ENCODE results near the gene REXO4. TPM values are rescaled to one million over a fixed set of nuclear protein-coding genes. Genes with fewer than 3 reads are reported as not detected.

Gene REXO4
- total RNA-seq, 2 experiments from 2014 or later, result 35.7 to 45.5 TPM

DNA sequence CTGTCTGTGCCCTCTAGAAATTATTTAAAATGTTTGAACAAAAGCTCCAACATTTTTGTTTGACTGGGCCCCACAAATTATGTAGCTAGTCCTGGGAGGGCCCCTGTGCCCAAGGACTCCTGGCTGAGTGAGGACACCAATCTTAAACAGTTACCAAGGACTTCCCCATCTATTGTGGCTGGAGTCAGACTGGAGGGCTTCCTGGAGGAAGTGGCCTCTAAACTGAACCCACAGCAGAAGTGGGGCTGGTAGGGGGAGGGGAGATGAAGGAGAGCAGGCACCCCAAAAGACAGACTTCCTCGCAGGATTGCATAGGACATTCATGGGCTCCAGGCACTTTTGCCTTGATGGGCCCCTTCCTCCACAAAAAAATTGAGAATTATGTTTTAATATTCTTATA is 12.4 kb upstream of the REXO4 start:
- BruUV-seq (replicated peaks), result no TSS peak

DNA sequence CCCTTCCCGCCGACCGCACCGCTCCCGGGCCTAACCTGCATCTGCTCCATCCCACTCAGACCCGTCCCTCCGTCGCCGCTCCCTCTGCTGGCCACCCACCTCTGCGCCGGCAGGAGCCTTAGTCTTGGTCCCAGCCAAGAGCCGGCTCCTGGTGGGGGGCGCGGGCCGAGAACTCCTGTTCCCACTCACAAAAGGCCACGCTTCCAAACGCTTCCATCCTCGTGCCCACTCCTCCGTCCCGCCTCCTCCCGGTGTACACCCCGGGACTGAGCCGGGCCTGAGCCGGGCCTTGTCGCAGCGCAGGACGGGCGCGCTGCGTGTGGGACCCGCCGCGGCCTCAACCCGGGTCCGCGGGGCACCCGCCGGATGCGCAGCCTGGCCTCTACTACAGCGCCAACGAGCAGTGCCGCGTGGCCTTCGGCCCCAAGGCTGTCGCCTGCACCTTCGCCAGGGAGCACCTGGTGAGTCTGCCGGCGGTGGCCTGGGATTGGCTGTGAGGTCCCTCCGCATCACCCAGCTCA is 11.9 kb upstream of the REXO4 start:
- ChIA-PET POLR2A (no interaction called here), CTCF (ENCODE audit: unreplicated experiment) (no interaction called here)
- H3K4me1 ChIP-seq (ENCODE audit: insufficient read depth, low read length, poor library complexity, severe bottlenecking), result no peaks in the 10 kb centered on the region
- H3K27ac ChIP-seq (ENCODE audit: low read depth, low read length, poor library complexity, severe bottlenecking), result no peak overlapping the region
- no peak overlapping the region for H3K4me2 ChIP-seq (ENCODE audit: low read length)
- BruUV-seq (replicated peaks), result no TSS peak
- H3K9me2 ChIP-seq (ENCODE audit: insufficient read depth, low read length), result no peaks in the 10 kb centered on the region
- H3K79me2 ChIP-seq (ENCODE audit: insufficient read depth, low read depth, low read length), result no peaks in the 10 kb centered on the region
- no peak for DNase-seq (ENCODE audit: low spot score)
- no peaks in the 10 kb centered on the region for H4K20me1 ChIP-seq (ENCODE audit: insufficient read depth, low read length)
- intact Hi-C loops (cut with micrococcal nuclease; ENCODE audit: unreplicated experiment), result no loop called here
- no peak overlapping the region for H3K4me3 ChIP-seq (ENCODE audit: low read depth, low read length, poor library complexity, severe bottlenecking)
- H3K36me3 ChIP-seq (ENCODE audit: insufficient read depth, low read length), result no peaks in the 10 kb centered on the region
- TF ChIP-seq EZH2phosphoT487 (IDR thresholded peaks at IDR 0.05; ENCODE audit: borderline replicate concordance, low read depth, low read length), result no peak
- TF ChIP-seq, protein P1, sequence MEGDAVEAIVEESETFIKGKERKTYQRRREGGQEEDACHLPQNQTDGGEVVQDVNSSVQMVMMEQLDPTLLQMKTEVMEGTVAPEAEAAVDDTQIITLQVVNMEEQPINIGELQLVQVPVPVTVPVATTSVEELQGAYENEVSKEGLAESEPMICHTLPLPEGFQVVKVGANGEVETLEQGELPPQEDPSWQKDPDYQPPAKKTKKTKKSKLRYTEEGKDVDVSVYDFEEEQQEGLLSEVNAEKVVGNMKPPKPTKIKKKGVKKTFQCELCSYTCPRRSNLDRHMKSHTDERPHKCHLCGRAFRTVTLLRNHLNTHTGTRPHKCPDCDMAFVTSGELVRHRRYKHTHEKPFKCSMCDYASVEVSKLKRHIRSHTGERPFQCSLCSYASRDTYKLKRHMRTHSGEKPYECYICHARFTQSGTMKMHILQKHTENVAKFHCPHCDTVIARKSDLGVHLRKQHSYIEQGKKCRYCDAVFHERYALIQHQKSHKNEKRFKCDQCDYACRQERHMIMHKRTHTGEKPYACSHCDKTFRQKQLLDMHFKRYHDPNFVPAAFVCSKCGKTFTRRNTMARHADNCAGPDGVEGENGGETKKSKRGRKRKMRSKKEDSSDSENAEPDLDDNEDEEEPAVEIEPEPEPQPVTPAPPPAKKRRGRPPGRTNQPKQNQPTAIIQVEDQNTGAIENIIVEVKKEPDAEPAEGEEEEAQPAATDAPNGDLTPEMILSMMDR (conservative IDR thresholded peaks at IDR 0.05; ENCODE audit: low read length), result no peak
- H2AFZ ChIP-seq (ENCODE audit: low read length), result no peak overlapping the region
- no peaks in the 10 kb centered on the region for H3K9me3 ChIP-seq (ENCODE audit: low read length)

More for the DNA sequence above, 12.4 kb upstream of the REXO4 start:
- Histone ChIP-seq H4K20me1 (ENCODE audit: insufficient read depth, low read length) (no peaks in the 10 kb centered on the region), H3K4me2 (ENCODE audit: low read length) (no peak overlapping the region), H3K4me1 (ENCODE audit: insufficient read depth, low read length, poor library complexity, severe bottlenecking) (no peaks in the 10 kb centered on the region), H3K36me3 (ENCODE audit: insufficient read depth, low read length) (no peaks in the 10 kb centered on the region), H2AFZ (ENCODE audit: low read length) (no peak overlapping the region), H3K4me3 (ENCODE audit: low read depth, low read length, poor library complexity, severe bottlenecking) (no peak overlapping the region), H3K9me2 (ENCODE audit: insufficient read depth, low read length) (no peaks in the 10 kb centered on the region), H3K9me3 (ENCODE audit: low read length) (no peaks in the 10 kb centered on the region), H3K27ac (ENCODE audit: low read depth, low read length, poor library complexity, severe bottlenecking) (no peak overlapping the region), H3K79me2 (ENCODE audit: insufficient read depth, low read depth, low read length) (no peaks in the 10 kb centered on the region)
- DNase-seq (ENCODE audit: low spot score), result no peak
- POLR2A ChIA-PET, result no interaction called here
- intact Hi-C loops (cut with micrococcal nuclease; ENCODE audit: unreplicated experiment), result no loop called here
- CTCF ChIA-PET (ENCODE audit: unreplicated experiment), result no interaction called here
- TF ChIP-seq, protein P1 (conservative IDR thresholded peaks at IDR 0.05; ENCODE audit: low read length), result no peak
- no peak for TF ChIP-seq EZH2phosphoT487 (IDR thresholded peaks at IDR 0.05; ENCODE audit: borderline replicate concordance, low read depth, low read length)

DNA sequence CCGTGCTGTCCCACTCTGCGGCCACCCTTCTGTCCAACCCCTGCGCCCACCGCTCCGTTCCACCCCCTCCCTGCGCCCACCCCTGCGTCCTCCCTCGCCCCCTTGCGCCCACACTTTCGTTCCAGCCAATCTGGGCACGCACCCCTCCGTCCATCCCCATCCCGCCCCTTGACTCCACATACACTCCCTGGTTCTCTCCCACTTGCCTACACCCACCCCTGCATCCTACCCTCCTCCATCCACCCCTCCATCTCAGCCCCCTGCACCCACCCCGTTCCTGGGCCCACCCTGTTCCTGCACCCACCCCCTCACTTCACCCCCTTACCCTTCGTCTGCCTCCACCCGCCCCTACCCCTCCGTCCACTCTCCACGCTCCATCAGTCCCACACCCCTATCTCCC is 11.4 kb upstream of the REXO4 start:
- Histone ChIP-seq H3K4me1 (ENCODE audit: insufficient read depth, low read length, poor library complexity, severe bottlenecking) (no peaks in the 10 kb centered on the region), H3K9me2 (ENCODE audit: insufficient read depth, low read length) (no peaks in the 10 kb centered on the region), H3K27ac (ENCODE audit: low read depth, low read length, poor library complexity, severe bottlenecking) (no peak overlapping the region), H3K36me3 (ENCODE audit: insufficient read depth, low read length) (no peaks in the 10 kb centered on the region), H3K9me3 (ENCODE audit: low read length) (no peaks in the 10 kb centered on the region), H3K4me2 (ENCODE audit: low read length) (no peak overlapping the region), H3K4me3 (ENCODE audit: low read depth, low read length, poor library complexity, severe bottlenecking) (no peak overlapping the region), H3K79me2 (ENCODE audit: insufficient read depth, low read depth, low read length) (no peaks in the 10 kb centered on the region), H4K20me1 (ENCODE audit: insufficient read depth, low read length) (no peaks in the 10 kb centered on the region), H2AFZ (ENCODE audit: low read length) (no peak overlapping the region)
- CTCF ChIA-PET (ENCODE audit: unreplicated experiment), result no interaction called here
- TF ChIP-seq, protein P1 (conservative IDR thresholded peaks at IDR 0.05; ENCODE audit: low read length), result no peak
- TF ChIP-seq EZH2phosphoT487 (IDR thresholded peaks at IDR 0.05; ENCODE audit: borderline replicate concordance, low read depth, low read length), result no peak
- no TSS peak for BruUV-seq (replicated peaks)
- intact Hi-C loops (cut with micrococcal nuclease; ENCODE audit: unreplicated experiment), result no loop called here
- POLR2A ChIA-PET, result no interaction called here
- DNase-seq (ENCODE audit: low spot score), result no peak
